Measurements from ENCODE around the gene GMPR.
"Not testable (repeated sequence)": the region's sequence is repeated elsewhere in the genome, so short reads cannot be mapped to it uniquely, and the experiment has no call there.

GMPR gene

DNA sequence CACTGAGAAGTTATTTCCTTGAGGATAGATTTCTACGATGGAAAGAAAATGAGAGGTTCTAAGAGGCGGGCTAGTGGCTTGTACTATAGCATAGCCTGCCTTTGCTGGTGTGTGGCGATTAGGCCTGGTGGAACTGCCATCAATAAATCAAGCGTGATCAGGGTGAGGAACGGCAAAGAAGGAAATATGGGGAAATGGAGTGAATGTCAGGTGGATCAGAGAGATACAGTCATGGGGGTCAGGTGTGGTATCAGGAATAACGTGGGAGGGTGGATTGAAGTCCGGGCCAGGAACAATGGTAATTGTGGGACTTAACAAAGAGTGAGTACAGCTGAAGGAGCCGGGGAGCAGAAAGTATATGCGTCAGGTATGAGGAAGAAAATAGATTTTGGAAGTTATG lies 22.2 kb downstream of the GMPR start:
- not testable (repeated sequence) for H3K27me3 ChIP-seq (ENCODE audit: control insufficient read depth, insufficient read depth, low read length); H3K4me3 ChIP-seq (ENCODE audit: low read length); H3K36me3 ChIP-seq (ENCODE audit: control insufficient read depth, insufficient read depth, low read length); DNase-seq (ENCODE audit: low read depth, low spot score); H3K9me3 ChIP-seq (ENCODE audit: control insufficient read depth, insufficient read depth, low read length); H3K27ac ChIP-seq (ENCODE audit: low read length); H3K4me1 ChIP-seq (ENCODE audit: control insufficient read depth, insufficient read depth, low read length)
- no CpG with 5 or more reads among the region's 9 CpGs for WGBS (ENCODE audit: insufficient coverage, insufficient read length)

DNA sequence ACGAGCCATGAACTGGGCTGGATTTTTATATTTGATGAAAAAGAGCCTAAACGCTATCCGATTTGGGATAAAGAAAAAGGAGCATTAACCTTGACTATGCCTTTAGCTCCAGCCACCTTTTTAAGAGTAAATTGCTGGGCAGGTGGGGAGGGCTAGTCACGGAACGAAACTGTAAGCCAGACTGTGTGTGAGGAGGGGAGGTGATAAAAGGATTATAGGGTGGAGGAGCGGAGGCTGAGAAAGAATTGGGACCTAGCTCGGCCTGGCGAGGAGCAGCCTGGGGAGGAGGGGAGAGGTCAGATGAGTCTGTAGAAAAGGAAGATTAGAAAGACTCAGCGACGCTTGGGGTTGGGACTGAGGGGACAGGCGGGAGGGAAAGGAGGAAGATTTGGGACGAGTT lies 24.4 kb downstream of the GMPR start:
- not testable (repeated sequence) for H3K36me3 ChIP-seq (ENCODE audit: control insufficient read depth, insufficient read depth, low read length); H3K9me3 ChIP-seq (ENCODE audit: control insufficient read depth, insufficient read depth, low read length); H3K4me1 ChIP-seq (ENCODE audit: control insufficient read depth, insufficient read depth, low read length); H3K27me3 ChIP-seq (ENCODE audit: control insufficient read depth, insufficient read depth, low read length); DNase-seq (ENCODE audit: low read depth, low spot score); H3K4me3 ChIP-seq (ENCODE audit: low read length); H3K27ac ChIP-seq (ENCODE audit: low read length)
- WGBS (ENCODE audit: insufficient coverage, insufficient read length): no CpG with 5 or more reads among the region's 12 CpGs

DNA sequence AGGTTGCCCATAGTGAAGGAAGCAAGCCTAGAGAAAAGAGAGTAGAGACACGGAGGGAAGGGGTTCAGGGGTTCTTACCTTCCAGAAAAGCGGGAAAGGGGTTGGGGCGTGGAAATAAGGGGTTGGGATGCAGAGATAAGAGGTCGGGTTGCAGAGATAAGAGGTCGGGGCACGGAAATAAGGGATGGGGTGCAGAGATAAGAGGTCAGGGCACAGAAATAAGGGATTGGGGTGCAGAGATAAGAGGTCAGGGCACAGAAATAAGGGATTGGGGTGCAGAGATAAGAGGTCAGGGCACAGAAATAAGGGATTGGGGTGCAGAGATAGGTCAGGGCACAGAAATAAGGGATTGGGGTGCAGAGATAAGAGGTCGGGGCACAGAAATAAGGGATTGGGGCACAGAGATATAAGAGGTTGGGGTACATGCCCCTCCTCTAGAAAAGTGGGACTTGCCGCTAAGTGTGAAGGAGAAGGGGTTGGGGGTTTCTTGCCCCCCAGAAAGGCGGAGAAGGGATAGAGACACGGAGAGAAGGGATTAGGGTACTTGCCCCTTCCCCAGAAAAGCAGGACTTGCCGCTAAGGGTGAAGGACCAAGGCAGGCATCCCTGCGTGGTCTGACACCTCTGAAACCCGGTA lies 25.2 kb downstream of the GMPR start:
- H3K9me3 ChIP-seq (ENCODE audit: control insufficient read depth, insufficient read depth, low read length); H3K27ac ChIP-seq (ENCODE audit: low read length); H3K36me3 ChIP-seq (ENCODE audit: control insufficient read depth, insufficient read depth, low read length); H3K27me3 ChIP-seq (ENCODE audit: control insufficient read depth, insufficient read depth, low read length); DNase-seq (ENCODE audit: low read depth, low spot score); H3K4me1 ChIP-seq (ENCODE audit: control insufficient read depth, insufficient read depth, low read length); H3K4me3 ChIP-seq (ENCODE audit: low read length): not testable (repeated sequence)
- WGBS (ENCODE audit: insufficient coverage, insufficient read length): no CpG with 5 or more reads among the region's 13 CpGs

DNA sequence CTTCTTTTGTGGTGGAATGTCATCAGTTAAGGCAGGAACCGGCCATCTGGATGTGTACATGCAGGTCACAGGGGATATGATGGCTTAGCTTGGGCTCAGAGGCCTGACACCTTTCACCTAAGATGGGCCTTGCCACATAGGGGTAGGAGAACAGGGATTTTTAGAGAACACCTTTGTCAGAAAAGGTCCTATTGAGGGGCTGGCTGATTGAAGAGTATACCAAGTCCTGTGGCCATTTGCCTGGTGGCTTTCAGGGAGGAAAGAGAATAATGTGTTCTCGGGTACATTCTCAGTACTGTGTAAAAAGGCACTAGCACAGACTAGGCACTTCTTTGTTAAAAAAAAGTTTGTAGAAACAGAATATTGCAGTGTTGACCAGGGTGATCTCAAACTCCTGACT lies 26.4 kb downstream of the GMPR start:
- H3K4me3 ChIP-seq (ENCODE audit: low read length): no peak overlapping the region
- no peaks in the 10 kb centered on the region for H3K27me3 ChIP-seq (ENCODE audit: control insufficient read depth, insufficient read depth, low read length)
- DNase-seq (ENCODE audit: low read depth, low spot score): no peak
- WGBS (ENCODE audit: insufficient coverage, insufficient read length): no CpG with 5 or more reads among the region's 2 CpGs
- H3K4me1 ChIP-seq (ENCODE audit: control insufficient read depth, insufficient read depth, low read length): 0 out of 2 replicates have a peak, but pooled peaks cover 1% of the 10 kb centered on the region
- no peaks in the 10 kb centered on the region for H3K9me3 ChIP-seq (ENCODE audit: control insufficient read depth, insufficient read depth, low read length)
- no peaks in the 10 kb centered on the region for H3K36me3 ChIP-seq (ENCODE audit: control insufficient read depth, insufficient read depth, low read length)
- H3K27ac ChIP-seq (ENCODE audit: low read length): no peak overlapping the region

DNA sequence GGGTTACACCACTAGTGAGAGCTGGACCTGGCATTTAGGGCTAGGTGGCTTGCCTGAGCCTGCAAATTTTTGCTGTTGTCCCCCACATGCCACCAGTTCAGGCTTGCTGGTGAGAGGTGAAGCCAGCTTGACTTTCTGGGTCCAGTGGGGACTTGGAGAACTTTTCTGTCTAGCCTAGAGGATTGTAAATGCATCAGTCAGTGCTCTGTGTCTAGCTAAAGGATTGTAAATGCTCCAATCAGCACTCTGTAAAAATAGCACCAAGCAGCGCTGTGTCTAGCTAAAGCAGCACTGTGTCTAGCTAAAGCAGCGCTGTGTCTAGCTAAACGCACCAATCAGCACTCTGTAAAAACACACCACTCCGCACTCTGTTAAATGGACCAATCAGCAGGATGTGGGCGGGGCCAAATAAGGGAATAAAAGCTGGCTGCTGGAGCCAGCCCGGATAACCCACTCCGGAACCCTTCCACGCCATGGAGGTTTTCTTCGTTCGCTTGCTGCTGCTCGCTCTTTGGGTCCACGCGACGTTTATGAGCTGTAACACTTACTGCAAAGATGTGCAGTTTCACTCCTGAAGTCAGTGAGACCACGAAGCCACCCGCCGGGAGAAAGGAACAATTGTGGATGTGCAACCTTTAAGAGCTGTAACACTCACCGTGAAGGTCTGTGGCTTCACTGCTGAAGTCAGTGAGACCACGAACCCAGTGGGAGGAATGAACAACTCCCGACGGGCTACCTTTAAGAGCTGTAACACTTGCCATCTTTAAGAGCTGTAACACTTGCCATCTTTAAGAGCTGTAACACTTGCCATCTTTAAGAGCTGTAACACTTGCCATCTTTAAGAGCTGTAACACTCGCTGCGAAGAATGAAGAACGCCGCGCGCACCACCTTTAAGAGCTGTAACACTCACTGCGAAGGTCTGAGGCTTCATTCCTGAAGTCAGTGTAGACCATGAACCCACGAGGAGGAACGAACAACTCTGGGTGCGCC lies 27.3 kb downstream of the GMPR start:
- no peaks in the 10 kb centered on the region for H3K27me3 ChIP-seq (ENCODE audit: control insufficient read depth, insufficient read depth, low read length)
- 0 out of 2 replicates have a peak, but pooled peaks cover 1% of the 10 kb centered on the region for H3K4me1 ChIP-seq (ENCODE audit: control insufficient read depth, insufficient read depth, low read length)
- H3K4me3 ChIP-seq (ENCODE audit: low read length): no peak overlapping the region
- no CpG with 5 or more reads among the region's 31 CpGs for WGBS (ENCODE audit: insufficient coverage, insufficient read length)
- H3K9me3 ChIP-seq (ENCODE audit: control insufficient read depth, insufficient read depth, low read length): no peaks in the 10 kb centered on the region
- H3K36me3 ChIP-seq (ENCODE audit: control insufficient read depth, insufficient read depth, low read length): no peaks in the 10 kb centered on the region
- no peak overlapping the region for H3K27ac ChIP-seq (ENCODE audit: low read length)
- DNase-seq (ENCODE audit: low read depth, low spot score): no peak

DNA sequence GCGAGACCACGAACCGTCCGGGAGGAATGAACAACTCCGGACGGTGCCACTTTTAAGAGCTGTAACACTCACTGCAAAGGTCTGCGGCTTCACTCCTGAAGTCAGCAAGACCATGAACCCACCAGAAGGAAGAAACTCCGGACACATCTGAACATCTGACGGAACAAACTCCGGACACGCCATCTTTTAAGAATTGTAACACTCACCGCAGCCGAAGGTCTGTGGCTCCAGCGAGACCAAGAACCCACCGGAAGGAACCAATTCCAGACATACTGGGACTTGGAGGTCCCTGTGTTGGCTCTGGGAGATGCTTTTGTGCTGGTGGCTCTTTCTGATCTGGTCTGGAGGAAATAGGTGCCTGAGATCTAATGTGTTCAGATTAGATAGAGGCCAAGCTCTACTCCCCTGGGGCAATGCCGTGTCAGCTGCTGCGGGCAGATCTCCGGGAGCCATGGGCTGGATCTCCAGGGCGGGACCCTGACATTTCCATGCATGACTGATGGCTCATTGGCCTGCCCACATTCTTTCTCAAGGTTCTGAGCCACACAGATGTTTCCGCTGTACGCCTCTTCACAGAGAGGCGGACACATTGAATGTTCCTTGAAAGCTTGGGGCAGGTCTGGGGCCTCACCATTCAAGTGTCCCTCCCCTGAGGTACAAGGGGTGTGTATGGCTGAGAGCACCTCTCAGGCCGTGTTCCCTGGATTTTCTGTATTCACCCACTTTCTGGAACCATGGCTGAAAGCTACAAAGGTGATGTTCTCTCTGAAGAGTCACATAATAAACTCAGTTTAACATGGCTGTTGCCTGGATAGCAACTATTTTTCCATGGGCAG lies 29.3 kb downstream of the GMPR start:
- H3K27me3 ChIP-seq (ENCODE audit: control insufficient read depth, insufficient read depth, low read length): no peaks in the 10 kb centered on the region
- no peak for DNase-seq (ENCODE audit: low read depth, low spot score)
- H3K36me3 ChIP-seq (ENCODE audit: control insufficient read depth, insufficient read depth, low read length): no peaks in the 10 kb centered on the region
- H3K9me3 ChIP-seq (ENCODE audit: control insufficient read depth, insufficient read depth, low read length): no peaks in the 10 kb centered on the region
- no peak overlapping the region for H3K27ac ChIP-seq (ENCODE audit: low read length)
- no peak overlapping the region for H3K4me3 ChIP-seq (ENCODE audit: low read length)
- H3K4me1 ChIP-seq (ENCODE audit: control insufficient read depth, insufficient read depth, low read length): 0 out of 2 replicates have a peak, but pooled peaks cover 1% of the 10 kb centered on the region
- no CpG with 5 or more reads among the region's 23 CpGs for WGBS (ENCODE audit: insufficient coverage, insufficient read length)

DNA sequence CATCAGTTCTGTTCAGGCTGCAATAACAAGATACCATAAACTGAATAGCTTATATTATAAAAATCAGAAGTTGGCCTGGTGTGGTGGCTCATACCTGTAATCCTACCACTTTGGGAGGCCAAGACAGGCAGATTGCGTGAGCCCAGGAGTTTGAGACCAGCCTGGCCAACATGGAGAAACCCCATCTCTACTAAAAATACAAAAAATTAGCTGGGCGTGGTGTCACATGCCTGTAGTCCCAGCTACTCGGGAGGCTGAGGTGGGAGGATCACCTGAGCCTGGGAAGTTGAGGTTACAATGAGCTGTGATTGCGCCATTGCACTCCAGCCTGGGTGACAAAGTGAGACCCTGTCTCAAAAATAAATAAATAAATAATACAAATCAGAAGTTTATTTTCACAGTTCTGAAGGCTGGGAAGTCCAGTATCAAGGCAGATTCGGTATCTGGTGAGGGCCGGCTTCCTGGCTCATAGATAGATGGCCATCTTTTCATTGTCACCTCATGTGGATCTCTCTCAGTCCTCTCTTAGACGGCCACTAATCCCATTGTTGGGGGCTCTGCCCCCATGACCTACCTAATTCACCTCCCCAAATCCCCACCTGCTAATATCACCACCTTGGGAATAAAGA lies 31.2 kb downstream of the GMPR start:
- not testable (repeated sequence) for H3K4me3 ChIP-seq (ENCODE audit: low read length); H3K4me1 ChIP-seq (ENCODE audit: control insufficient read depth, insufficient read depth, low read length); H3K27me3 ChIP-seq (ENCODE audit: control insufficient read depth, insufficient read depth, low read length); H3K36me3 ChIP-seq (ENCODE audit: control insufficient read depth, insufficient read depth, low read length); DNase-seq (ENCODE audit: low read depth, low spot score); H3K9me3 ChIP-seq (ENCODE audit: control insufficient read depth, insufficient read depth, low read length); H3K27ac ChIP-seq (ENCODE audit: low read length)
- WGBS (ENCODE audit: insufficient coverage, insufficient read length): no CpG with 5 or more reads among the region's 7 CpGs

DNA sequence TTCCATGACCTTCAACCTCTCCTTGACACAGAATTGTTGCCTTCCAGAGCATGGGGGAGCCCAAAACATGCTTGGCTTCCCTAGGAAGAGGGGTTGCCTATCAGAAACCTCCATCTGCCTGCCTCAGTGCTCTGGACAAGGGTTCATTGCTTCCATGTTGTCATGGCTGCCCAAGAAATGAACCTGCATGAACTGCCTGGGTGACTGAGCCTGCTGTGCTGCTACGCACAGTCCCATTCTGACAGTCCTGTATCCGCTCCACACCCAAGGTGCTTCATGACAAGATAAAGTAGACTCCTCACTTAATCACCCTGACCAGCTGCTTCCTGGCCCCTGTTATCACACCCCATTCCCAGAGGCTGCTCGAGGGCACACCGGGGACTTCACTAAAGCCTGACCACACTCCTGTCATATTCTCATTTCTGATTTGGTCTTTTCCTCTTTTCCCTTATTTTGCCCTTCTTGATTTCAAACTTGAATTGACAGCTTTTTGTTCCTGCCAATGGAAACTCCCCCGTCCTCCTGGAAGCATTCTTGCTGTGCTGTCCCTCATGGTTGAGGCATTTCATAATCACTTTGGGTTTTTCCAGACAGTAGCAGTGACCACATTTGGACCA lies 31.9 kb downstream of the GMPR start:
- Histone ChIP-seq H3K9me3 (ENCODE audit: control insufficient read depth, insufficient read depth, low read length) (no peaks in the 10 kb centered on the region; the same call in 1 of the 2 replicates), H3K36me3 (ENCODE audit: control insufficient read depth, insufficient read depth, low read length) (no peaks in the 10 kb centered on the region), H3K27me3 (ENCODE audit: control insufficient read depth, insufficient read depth, low read length) (no peaks in the 10 kb centered on the region), H3K4me3 (ENCODE audit: low read length) (no peak overlapping the region), H3K4me1 (ENCODE audit: control insufficient read depth, insufficient read depth, low read length) (no peaks in the 10 kb centered on the region), H3K27ac (ENCODE audit: low read length) (no peak overlapping the region)
- no peak for DNase-seq (ENCODE audit: low read depth, low spot score)
- no CpG with 5 or more reads among the region's 5 CpGs for WGBS (ENCODE audit: insufficient coverage, insufficient read length)

DNA sequence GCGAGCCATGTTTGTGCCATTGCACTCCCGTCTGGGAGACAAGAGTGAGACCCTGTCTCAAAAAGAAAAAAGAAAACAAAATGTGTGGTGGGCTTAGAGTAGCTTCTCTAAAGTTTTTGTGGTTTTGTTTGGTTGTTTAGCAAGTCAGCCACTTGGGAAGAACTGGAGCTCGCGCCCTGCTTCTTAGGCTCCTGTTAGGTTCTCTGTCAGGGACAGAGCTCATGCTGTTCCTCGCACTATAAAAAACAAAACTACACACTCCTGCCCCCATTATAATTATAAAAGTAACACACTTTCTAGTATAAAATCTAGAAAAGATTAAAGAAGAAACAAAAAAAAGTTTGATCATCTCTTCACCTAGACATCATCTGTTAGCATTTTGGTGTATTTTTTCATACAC lies 33.0 kb downstream of the GMPR start:
- Histone ChIP-seq H3K9me3 (ENCODE audit: control insufficient read depth, insufficient read depth, low read length) (no peaks in the 10 kb centered on the region; the same call in 1 of the 2 replicates), H3K27me3 (ENCODE audit: control insufficient read depth, insufficient read depth, low read length) (no peaks in the 10 kb centered on the region), H3K4me3 (ENCODE audit: low read length) (no peak overlapping the region), H3K27ac (ENCODE audit: low read length) (no peak overlapping the region), H3K4me1 (ENCODE audit: control insufficient read depth, insufficient read depth, low read length) (no peaks in the 10 kb centered on the region), H3K36me3 (ENCODE audit: control insufficient read depth, insufficient read depth, low read length) (no peaks in the 10 kb centered on the region)
- WGBS (ENCODE audit: insufficient coverage, insufficient read length): no CpG with 5 or more reads among the region's 5 CpGs
- no peak for DNase-seq (ENCODE audit: low read depth, low spot score)

Data from iPS DF 6.9 (cell line).